Prostate gland (tissue), 2 donors: Measurements from ENCODE around the gene BAIAP2. TPM values are rescaled to one million over a fixed set of nuclear protein-coding genes. Genes with fewer than 3 reads are reported as not detected.
"Not testable (repeated sequence)": the region's sequence is repeated elsewhere in the genome, so short reads cannot be mapped to it uniquely, and the experiment has no call there.

Experiments
- DNase-seq: peaks from one replicate; pipeline ENCODE4 v3.0.0-alpha.2; 2019; ENCODE audit warnings: low spot score
- H3K27ac ChIP-seq, 2 donors: fragments of 200-600 bp; sonication (generic); 2 replicates each; pipeline ENCODE4 v1.5.1; 2017 to 2019
- H3K27me3 ChIP-seq: fragments of 200-600 bp; sonication (generic); replicated peaks from 2 replicates; pipeline ENCODE4 v1.5.1; 2019; ENCODE audit not compliant: insufficient read depth
- H3K36me3 ChIP-seq, 2 donors: fragments of 200-600 bp; sonication (generic); 1 replicate in 1 of 2; 2 replicates in 1 of 2; pipeline versions ENCODE4 v1.5.1 to v1.8.1; 2017 to 2019
- H3K4me1 ChIP-seq: fragments of 200-600 bp; sonication (generic); replicated peaks from 2 replicates; pipeline ENCODE4 v1.5.1; 2019
- H3K4me3 ChIP-seq, 2 donors: fragments of 200-600 bp; sonication (generic); 2 replicates each; pipeline ENCODE4 v1.5.1; 2017 to 2019
- H3K9me3 ChIP-seq: fragments of 200-600 bp; sonication (generic); 2 replicates; pipeline ENCODE4 v1.5.1; 2017
- CTCF ChIP-seq, 4 experiments: fragments of 200-600 bp in 2 of 4; fragments of 450-650 bp in 2 of 4; sonication (generic) in 2 of 4; IDR thresholded peaks; 1 replicate in 3 of 4; 2 replicates in 1 of 4; pipeline ENCODE4 v1.5.1; 2016 to 2019; ENCODE audit warnings: antibody characterized with exemption in 4 of 4, mild to moderate bottlenecking in 2 of 4, moderate library complexity in 2 of 4
- POLR2A ChIP-seq: fragments of 450-650 bp; IDR thresholded peaks from one replicate; pipeline ENCODE4 v1.6.1; 2016; ENCODE audit warnings: antibody characterized with exemption, mild to moderate bottlenecking
- POLR2AphosphoS5 ChIP-seq: sonication (generic); formaldehyde crosslinking; IDR thresholded peaks from one replicate; pipeline ENCODE4 v1.6.1; 2017; ENCODE audit warnings: antibody characterized with exemption
- WGBS: methylation state at CpG from one replicate; pipeline ENCODE4 v1.1.5; 2018; 5-methylcytosine and 5-hydroxymethylcytosine counted together
- intact Hi-C: fragments of 100-400 bp; cut with DNase I; formaldehyde crosslinking; loops from one replicate; pipeline ENCODE4 v1.14.2; 2022
- total RNA-seq, 2 donors: library from RNA; depleted of rRNA; stranded (reverse); fragments of >200 nt; gene quantifications; one replicate each; pipeline ENCODE4 v1.1.0, GENCODE V29; 2016

The BAIAP2 gene
- total RNA-seq, 2 donors from 2014 or later = 125 to 148 TPM

DNA sequence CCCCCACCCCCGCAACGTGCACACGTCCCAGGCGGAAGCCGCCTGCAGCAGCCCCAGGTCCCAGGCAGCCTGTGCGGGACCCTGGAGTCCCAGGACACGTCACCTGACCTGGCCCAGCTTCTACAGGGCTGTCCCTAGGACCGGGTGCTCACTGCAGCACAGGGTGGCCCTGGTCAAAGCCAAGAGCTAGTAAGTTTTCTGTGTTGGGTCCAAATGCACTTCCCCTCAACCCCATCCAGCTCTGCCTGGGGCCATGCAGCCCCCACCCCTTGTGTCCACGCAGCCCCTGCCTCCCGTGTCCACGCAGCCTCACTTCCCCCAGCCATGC is 108.2 kb downstream of the BAIAP2 start:
- no peaks in the 10 kb centered on the region for H3K36me3 ChIP-seq
- 65% methylated on average over 9 of the region's 11 CpGs for whole genome bisulfite sequencing
- intact Hi-C loops = loop anchor here (5.0 kb wide), 1 partner anchor 99 kb away; no protein-coding TSS in a partner anchor
- no peaks in the 10 kb centered on the region for H3K27me3 ChIP-seq
- H3K4me3 ChIP-seq = no peak overlapping the region
- no peak for DNase-seq
- H3K27ac ChIP-seq = no peak overlapping the region
- TF ChIP-seq POLR2AphosphoS5 (no peak), CTCF (IDR thresholded peaks at IDR 0.05) (no peak), POLR2A (no peak)
- no peaks in the 10 kb centered on the region for H3K9me3 ChIP-seq
- H3K4me1 ChIP-seq = no peaks in the 10 kb centered on the region

DNA sequence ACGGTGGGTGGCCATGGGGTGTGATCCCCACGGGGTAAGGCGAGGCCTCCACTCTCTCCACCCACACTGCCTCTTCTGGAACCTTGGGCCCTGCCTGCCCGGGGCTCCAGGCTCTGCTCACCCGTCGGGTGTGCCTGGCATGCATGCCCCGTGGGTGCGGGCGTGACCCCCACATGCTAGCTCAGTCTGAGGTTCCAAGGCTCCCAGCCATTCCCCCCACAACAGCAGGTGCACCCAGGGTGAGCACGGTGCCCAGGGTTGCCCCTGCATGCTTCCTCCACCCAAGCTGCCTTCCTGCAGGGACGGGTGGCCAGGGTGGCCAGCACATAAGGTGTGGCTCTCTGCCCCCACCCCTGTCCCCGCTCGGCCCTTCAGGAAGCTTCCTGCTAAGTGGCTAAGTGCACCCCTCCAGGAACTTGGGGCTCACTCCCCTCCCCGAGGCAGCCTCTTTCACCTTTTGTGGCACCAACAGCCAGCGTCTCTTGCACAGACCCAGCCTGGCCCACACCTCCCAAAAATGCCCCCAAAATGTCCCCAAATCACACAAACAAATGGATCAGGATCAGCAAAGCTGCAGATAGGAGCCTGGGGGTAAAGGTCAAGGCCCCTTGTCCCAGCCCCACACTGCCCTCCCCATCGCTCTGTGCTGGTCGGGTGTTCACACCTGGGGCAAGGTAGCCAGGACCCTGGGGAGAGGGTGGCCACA is 108.9 kb downstream of the BAIAP2 start:
- Histone ChIP-seq H3K9me3 (no peaks in the 10 kb centered on the region), H3K27ac (no peak overlapping the region), H3K4me1 (no peaks in the 10 kb centered on the region), H3K4me3 (no peak overlapping the region), H3K27me3 (no peaks in the 10 kb centered on the region), H3K36me3 (no peaks in the 10 kb centered on the region)
- DNase-seq = no peak
- WGBS = 90% methylated on average over 16 of the region's 17 CpGs
- TF ChIP-seq POLR2AphosphoS5 (no peak), POLR2A (no peak), CTCF (IDR thresholded peaks at IDR 0.05) (no peak)
- intact Hi-C loops = loop anchor here (5.0 kb wide), 1 partner anchor 98 kb away; no protein-coding TSS in a partner anchor

DNA sequence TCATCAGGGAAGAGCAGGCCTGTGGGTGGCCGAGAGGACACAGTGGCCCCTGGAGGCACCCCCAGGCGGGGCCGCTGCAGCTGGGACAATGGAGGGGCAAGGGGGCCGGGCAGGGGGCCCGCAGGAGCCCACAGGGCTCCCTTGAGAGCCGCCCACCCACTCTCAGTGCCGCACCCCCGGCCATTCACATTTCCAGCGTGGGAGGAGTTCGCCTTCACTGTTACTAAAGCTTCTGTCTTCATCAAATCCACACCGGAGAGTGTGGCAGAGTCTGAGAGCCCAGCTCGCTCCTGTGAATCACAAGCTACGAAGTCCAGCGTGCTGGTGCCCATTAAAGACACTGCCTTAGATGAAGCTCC is 109.5 kb downstream of the BAIAP2 start:
- intact Hi-C loops = loop anchor here (5.0 kb wide), 1 partner anchor 98 kb away; no protein-coding TSS in a partner anchor

DNA sequence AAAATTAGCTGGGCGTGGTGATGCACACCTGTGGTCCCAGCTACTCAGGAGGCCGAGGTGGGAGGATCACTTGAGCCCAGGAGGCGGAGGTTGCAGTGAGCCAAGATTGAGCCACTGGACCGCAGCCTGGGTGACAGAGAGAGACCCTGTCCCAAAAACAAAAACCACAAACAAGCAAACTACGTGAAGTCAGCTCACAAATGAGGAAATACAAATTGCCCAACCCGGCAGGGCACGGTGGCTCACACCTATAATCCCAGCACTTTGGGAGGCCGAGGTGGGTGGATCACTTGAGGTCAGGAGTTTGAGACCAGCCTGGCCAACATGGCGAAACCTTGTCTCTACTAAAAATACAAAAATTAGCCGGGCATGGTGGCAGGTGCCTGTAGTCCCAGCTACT is 111.3 kb downstream of the BAIAP2 start:
- H3K36me3 ChIP-seq, H3K27me3 ChIP-seq, H3K4me1 ChIP-seq, intact Hi-C loops, H3K27ac ChIP-seq, H3K9me3 ChIP-seq, DNase-seq, H3K4me3 ChIP-seq: not testable (repeated sequence)
- WGBS = 82% methylated on average over 10 of the region's 10 CpGs

More for the DNA sequence above, 109.5 kb downstream of the BAIAP2 start:
- H3K27ac ChIP-seq = no peak overlapping the region
- no peaks in the 10 kb centered on the region for H3K27me3 ChIP-seq
- TF ChIP-seq POLR2A = no peak
- TF ChIP-seq POLR2AphosphoS5 = no peak
- no peak for TF ChIP-seq CTCF (IDR thresholded peaks at IDR 0.05)
- H3K9me3 ChIP-seq = no peaks in the 10 kb centered on the region
- 85% methylated on average over 14 of the region's 14 CpGs for WGBS
- H3K4me3 ChIP-seq = no peak overlapping the region
- no peak for DNase-seq
- H3K4me1 ChIP-seq = no peaks in the 10 kb centered on the region
- H3K36me3 ChIP-seq = no peaks in the 10 kb centered on the region

- Histone ChIP-seq H3K27ac (no peak overlapping the region), H3K27me3 (no peaks in the 10 kb centered on the region), H3K4me1 (no peaks in the 10 kb centered on the region), H3K36me3 (no peaks in the 10 kb centered on the region), H3K4me3 (no peak overlapping the region), H3K9me3 (no peaks in the 10 kb centered on the region)
- no peak for DNase-seq
- WGBS = 86% methylated on average over 10 of the region's 10 CpGs
- intact Hi-C loops = no loop called here
- no peak for TF ChIP-seq CTCF (IDR thresholded peaks at IDR 0.05)
- no peak for TF ChIP-seq POLR2A
- TF ChIP-seq POLR2AphosphoS5 = no peak
These were observed 112.8 kb downstream of the BAIAP2 start for GRCh38 chr17:81147701-81148100.
